IPS-NIHi11 (cell line): Measurements from ENCODE around the gene C1orf210.

Experiments
- DNase-seq: peaks from one replicate; pipeline ENCODE4 v3.0.0; 2012; ENCODE audit warnings: mixed read lengths, low spot score

Gene C1orf210

DNA sequence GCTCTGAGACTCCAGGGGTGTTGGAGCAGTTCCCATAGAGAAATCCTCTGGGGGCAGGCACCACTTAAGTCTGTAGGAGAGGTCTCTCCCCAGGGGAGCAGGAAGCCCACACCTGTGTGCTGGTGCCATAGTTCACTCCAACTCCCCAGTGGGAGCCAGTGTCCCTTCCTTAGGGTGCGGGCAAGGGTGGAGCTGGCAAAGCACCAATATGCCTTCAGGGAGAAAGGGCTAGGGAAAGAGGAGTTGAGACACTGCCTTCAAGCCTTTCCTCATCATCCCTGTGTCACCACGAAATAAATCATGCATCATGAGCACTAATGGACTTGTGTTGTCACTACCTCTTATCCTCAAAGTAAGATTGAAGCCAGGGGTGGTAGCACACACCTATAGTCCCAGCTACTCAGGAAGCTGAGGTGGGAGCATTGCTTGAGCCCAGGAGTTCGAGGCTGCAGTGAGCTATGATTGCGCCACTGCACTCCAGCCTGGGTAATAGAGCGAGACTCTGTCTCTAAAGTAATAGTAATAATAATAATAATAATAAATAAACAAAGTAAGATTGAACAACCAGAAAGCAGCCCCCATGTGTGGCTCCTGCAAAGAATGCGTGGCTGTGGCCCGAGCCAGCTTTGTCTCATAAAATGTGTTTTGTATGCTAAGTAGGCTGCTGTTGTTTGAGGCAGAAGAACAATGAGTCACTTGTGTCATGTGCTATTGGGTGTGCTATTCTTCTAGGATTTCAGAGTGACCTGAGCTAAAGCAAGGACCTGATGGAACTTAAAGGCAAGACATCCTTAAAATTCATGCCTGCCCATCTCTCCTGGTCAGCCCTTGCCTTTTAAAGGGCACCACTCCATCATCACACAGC, 8.7 kb upstream of the C1orf210 start:
- DNase-seq: no peak

- DNase-seq: no peak
Measured at GRCh38 chr1:43293176-43293575, 7.8 kb upstream of the C1orf210 start.

- no peak for DNase-seq
Measured at GRCh38 chr1:43292679-43293078, 7.3 kb upstream of the C1orf210 start.

- DNase-seq: no peak
Measured at GRCh38 chr1:43292216-43292615, 6.8 kb upstream of the C1orf210 start.

GRCh38 chr1:43288785-43289706, 3.7 kb upstream of the C1orf210 start:
- no peak for DNase-seq

- no peak for DNase-seq
Measured at GRCh38 chr1:43288058-43288784, 2.8 kb upstream of the C1orf210 start.

- no peak for DNase-seq
Measured at GRCh38 chr1:43286533-43286932, 1.2 kb upstream of the C1orf210 start.

DNA sequence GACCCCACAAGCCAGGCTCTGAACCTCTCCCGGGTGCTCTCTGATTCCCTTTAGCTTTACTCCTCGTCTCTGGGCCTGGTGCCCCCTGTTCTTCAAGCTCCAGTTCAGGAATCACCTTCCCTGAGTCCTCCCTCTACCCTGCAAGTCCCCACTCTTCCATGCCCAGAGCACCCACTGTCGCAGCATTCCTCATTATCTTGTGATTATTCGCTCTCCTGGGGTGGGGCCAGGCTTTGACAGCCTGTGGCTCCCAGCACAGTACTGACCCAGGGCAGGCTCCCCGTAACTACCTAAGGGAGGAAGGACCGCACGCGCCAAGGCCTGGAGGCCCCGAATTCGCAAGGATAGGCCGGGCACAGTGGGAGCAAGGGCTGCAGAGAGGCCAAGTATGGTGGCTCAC, 734 bp upstream of the C1orf210 start:
- DNase-seq: no peak

- no peak for DNase-seq
Measured at GRCh38 chr1:43284546-43285110, 753 bp downstream of the C1orf210 start.

- no peak for DNase-seq
Measured at GRCh38 chr1:43284065-43284464, 1.3 kb downstream of the C1orf210 start.

GRCh38 chr1:43282220-43283195, 2.9 kb downstream of the C1orf210 start:
- no peak for DNase-seq

- no peak for DNase-seq
Measured at GRCh38 chr1:43280692-43281091, 4.7 kb downstream of the C1orf210 start.

DNA sequence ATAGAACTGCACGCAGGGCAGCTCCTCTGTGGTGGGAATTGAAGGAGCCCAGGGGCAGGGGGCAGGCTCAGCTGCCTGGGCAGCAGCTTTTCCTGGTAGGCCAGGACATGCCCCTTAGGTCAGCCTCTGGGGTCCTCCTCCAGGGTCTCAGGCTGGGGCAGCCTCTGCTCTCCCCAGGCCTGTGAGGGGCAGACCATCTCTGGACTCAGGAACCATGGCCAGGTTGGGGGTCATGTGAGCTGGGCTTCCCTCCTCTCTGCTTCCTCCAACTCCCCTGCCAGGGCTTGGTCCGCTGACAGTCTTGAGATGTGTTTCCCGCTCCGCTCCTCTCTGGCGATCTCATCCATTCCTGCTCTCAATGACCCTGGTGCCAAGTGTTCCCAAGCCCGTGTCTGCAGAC, 5.7 kb downstream of the C1orf210 start:
- no peak for DNase-seq

GRCh38 chr1:43279161-43279560, 6.2 kb downstream of the C1orf210 start:
- no peak for DNase-seq

DNA sequence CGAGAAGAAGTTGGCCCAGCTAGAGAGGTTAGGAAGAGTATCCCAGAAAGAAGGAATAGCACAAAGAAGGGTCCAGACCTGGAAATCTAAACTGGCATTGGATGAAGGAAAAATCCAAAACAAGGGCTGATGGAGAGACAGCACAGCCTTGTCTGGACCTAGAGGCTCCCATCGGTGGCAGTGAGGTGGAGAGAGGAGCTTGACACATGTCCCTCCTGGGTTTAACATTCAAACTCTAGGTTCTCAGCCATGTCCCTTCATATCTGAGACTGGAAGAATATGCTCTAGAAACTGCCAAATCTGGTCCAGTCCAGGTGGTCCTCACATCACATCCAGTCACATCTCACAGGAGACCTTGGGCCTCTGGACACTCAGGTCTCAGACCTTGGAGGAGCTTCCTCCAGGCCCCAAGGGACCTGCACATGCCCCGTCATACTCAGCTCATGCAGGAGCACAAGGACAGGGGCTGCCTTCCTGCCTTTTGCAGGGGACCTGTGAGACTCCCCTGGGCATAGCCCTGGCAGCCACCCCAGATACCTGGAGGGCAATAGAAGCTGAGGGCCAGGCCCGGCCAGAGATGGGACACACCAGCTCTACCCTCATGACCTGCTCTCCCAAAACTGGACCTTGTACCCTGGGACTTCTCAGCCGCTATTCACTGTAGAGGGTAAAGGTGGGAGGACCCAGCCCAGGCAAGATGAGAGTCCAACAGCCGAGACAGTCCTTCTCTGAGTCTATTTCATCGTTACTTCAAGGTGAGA, 8.1 kb downstream of the C1orf210 start:
- no peak for DNase-seq

GRCh38 chr1:43276673-43277072, 8.7 kb downstream of the C1orf210 start:
- DNase-seq: no peak

GRCh38 chr1:43275826-43276620, 9.4 kb downstream of the C1orf210 start:
- DNase-seq: no peak

GRCh38 chr1:43274804-43275180, 10.6 kb downstream of the C1orf210 start:
- no peak for DNase-seq

- DNase-seq: no peak
Measured at GRCh38 chr1:43274125-43274803, 11.1 kb downstream of the C1orf210 start.
